ENCODE data around the gene HEPN1.
A peak's percentile ranks its signal among the peaks of the same experiment; 100 is the strongest.

Gene HEPN1

GRCh38 chr11:124886978-124887666, 31.9 kb upstream of the HEPN1 start:
- Mint-ChIP-seq H3K27ac (no peak overlapping the region), H3K4me1 (peaks cover 61% of the 10 kb centered on the region), H3K9me3 (no peaks in the 10 kb centered on the region), H3K36me3 (ENCODE audit: low read depth) (no peaks in the 10 kb centered on the region), H3K4me3 (no peak overlapping the region), H3K27me3 (ENCODE audit: low read depth) (peaks cover 6% of the 10 kb centered on the region)
- no peak for TF ChIP-seq CTCF (IDR thresholded peaks at IDR 0.05; ENCODE audit: unreplicated experiment in 3 of 3)

- Mint-ChIP-seq H3K27me3 (ENCODE audit: low read depth) (peaks cover 7% of the 10 kb centered on the region), H3K4me3 (no peak overlapping the region), H3K36me3 (ENCODE audit: low read depth) (no peaks in the 10 kb centered on the region), H3K4me1 (peaks cover 61% of the 10 kb centered on the region), H3K27ac (peak overlapping the region in 2 of 3 experiments; percentile 71 to 75), H3K9me3 (no peaks in the 10 kb centered on the region)
- TF ChIP-seq CTCF (IDR thresholded peaks at IDR 0.05; ENCODE audit: unreplicated experiment in 3 of 3) = no peak
Measured at GRCh38 chr11:124887667-124888013, 31.4 kb upstream of the HEPN1 start.

- Mint-ChIP-seq H3K27me3 (ENCODE audit: low read depth) (peaks cover 10% of the 10 kb centered on the region), H3K27ac (peak overlapping the region in 2 of 3 experiments; percentile 29 to 70), H3K9me3 (no peaks in the 10 kb centered on the region), H3K4me1 (peaks cover 59% of the 10 kb centered on the region), H3K36me3 (ENCODE audit: low read depth) (no peaks in the 10 kb centered on the region), H3K4me3 (peak overlapping the region in 1 of 3 experiments; percentile 11)
- no peak for TF ChIP-seq CTCF (IDR thresholded peaks at IDR 0.05; ENCODE audit: unreplicated experiment in 3 of 3)
Measured at GRCh38 chr11:124889191-124890091, 29.6 kb upstream of the HEPN1 start.

- H3K4me1 Mint-ChIP-seq = peaks cover 65% of the 10 kb centered on the region
- H3K4me3 Mint-ChIP-seq = no peak overlapping the region
- peak overlapping the region in 1 of 3 experiments; percentile 70 for H3K27ac Mint-ChIP-seq
- H3K27me3 Mint-ChIP-seq (ENCODE audit: low read depth) = peaks cover 10% of the 10 kb centered on the region
- H3K36me3 Mint-ChIP-seq (ENCODE audit: low read depth) = no peaks in the 10 kb centered on the region
- no peak for TF ChIP-seq CTCF (IDR thresholded peaks at IDR 0.05; ENCODE audit: unreplicated experiment in 3 of 3)
- no peaks in the 10 kb centered on the region for H3K9me3 Mint-ChIP-seq
Measured at GRCh38 chr11:124890151-124890550, 28.9 kb upstream of the HEPN1 start.

GRCh38 chr11:124890683-124891372, 28.2 kb upstream of the HEPN1 start:
- Mint-ChIP-seq H3K27ac (peak overlapping the region in 2 of 3 experiments; percentile 19 to 68), H3K4me3 (peak overlapping the region in 1 of 3 experiments; percentile 23), H3K9me3 (no peaks in the 10 kb centered on the region), H3K4me1 (peaks cover 65% of the 10 kb centered on the region), H3K36me3 (ENCODE audit: low read depth) (no peaks in the 10 kb centered on the region), H3K27me3 (ENCODE audit: low read depth) (peaks cover 10% of the 10 kb centered on the region)
- no peak for TF ChIP-seq CTCF (IDR thresholded peaks at IDR 0.05; ENCODE audit: unreplicated experiment in 3 of 3)

All from nephron (organoid).